HepG2 (cell line): ENCODE data around the gene DUSP21. TPM values are rescaled to one million over a fixed set of nuclear protein-coding genes. Genes with fewer than 3 reads are reported as not detected.

Experiments used
- ATAC-seq: fragments of 200-7000 bp; cut with Tn5 transposase; 3 replicates; pipeline ENCODE4 v1.9.1; 2020; ENCODE audit warnings: mild to moderate bottlenecking, moderate library complexity
- BruUV-seq: library from RNA; stranded (reverse); fragments of 400-500 nt; replicated peaks from 2 replicates; lab custom pipeline; 2021; lab: Mats Ljungman, UMichigan
- CTCF ChIA-PET: fragments of 300-600 bp; formaldehyde crosslinking; extraction: SDS; loops from one replicate; lab custom pipeline; 2021; ENCODE audit warnings: low total read pairs, inconsistent platforms, low intra/inter-chr PET ratio; lab: Yijun Ruan, JAX
- POLR2A ChIA-PET: fragments of 350-600 bp; sonication (Branson Sonifier 250); formaldehyde crosslinking; loops from one replicate; lab custom pipeline; 2020; ENCODE audit warnings: antibody characterized with exemption, inconsistent platforms; lab: Yijun Ruan, JAX
- DNase-seq: peaks from one replicate; pipeline ENCODE4 v3.0.0-alpha.2; 2015; ENCODE audit warnings: low spot score
- FAIRE-seq: peaks from 3 replicates; lab custom pipeline; 2011; peaks lifted over from hg19 to GRCh38; lab: Jason Lieb, UNC
- H2AFZ ChIP-seq: one replicate; pipeline ENCODE4 v1.6.1; 2011; ENCODE audit warnings: low read length, inconsistent platforms
- H3K27ac ChIP-seq: fragments of 300-600 bp; 3 replicates; pipeline ENCODE4 v1.8.0; 2011; ENCODE audit warnings: mixed run types, mild to moderate bottlenecking, mixed read lengths, low read length, inconsistent platforms; ENCODE audit not compliant: insufficient read depth; ENCODE audit errors: extremely low read length
- H3K27me3 ChIP-seq, 2 experiments: fragments of 200-600 bp in 1 of 2; 2 replicates in 1 of 2; 3 replicates in 1 of 2; pipeline versions ENCODE4 v1.6.0 to v1.8.0; 2011; ENCODE audit warnings: low read length in 2 of 2, mild to moderate bottlenecking in 2 of 2, moderate library complexity in 2 of 2, inconsistent platforms in 1 of 2; ENCODE audit not compliant: insufficient read depth in 2 of 2, control insufficient read depth in 1 of 2
- H3K36me3 ChIP-seq, 2 experiments: fragments of 200-600 bp in 1 of 2; replicated peaks in 1 of 2; 2 replicates in 1 of 2; 3 replicates in 1 of 2; pipeline versions ENCODE4 v1.5.1 to v1.8.0; 2011; ENCODE audit warnings: low read length in 2 of 2, inconsistent platforms in 1 of 2; ENCODE audit not compliant: insufficient read depth in 2 of 2, control insufficient read depth in 1 of 2
- H3K4me1 ChIP-seq: 2 replicates; pipeline ENCODE4 v1.5.1; 2012; ENCODE audit warnings: low read length, inconsistent platforms; ENCODE audit not compliant: insufficient read depth
- H3K4me2 ChIP-seq: 2 replicates; pipeline ENCODE4 v1.6.0; 2011; ENCODE audit warnings: low read depth, low read length, inconsistent platforms
- H3K4me3 ChIP-seq, 3 experiments: fragments of 200-600 bp in 1 of 3; sonication (generic), shearing (Covaris generic) in 1 of 3; replicated peaks in 1 of 3; 2 replicates each; pipeline ENCODE4 v1.5.1; 2011 to 2016; ENCODE audit warnings: low read length in 3 of 3, inconsistent platforms in 2 of 3, low read depth in 2 of 3, mild to moderate bottlenecking in 2 of 3, control low read depth in 1 of 3, mixed read lengths in 1 of 3; ENCODE audit not compliant: insufficient read depth in 1 of 3
- H3K79me2 ChIP-seq: one replicate; pipeline ENCODE4 v1.6.1; 2011; ENCODE audit warnings: low read length, inconsistent platforms; ENCODE audit not compliant: insufficient read depth
- H3K9ac ChIP-seq: 2 replicates; pipeline ENCODE4 v1.6.0; 2011; ENCODE audit warnings: mild to moderate bottlenecking, low read depth, low read length, inconsistent platforms; ENCODE audit not compliant: insufficient read depth
- H3K9me3 ChIP-seq: 2 replicates; pipeline ENCODE4 v1.5.1; 2012; ENCODE audit warnings: mild to moderate bottlenecking, low read length
- H4K20me1 ChIP-seq: 2 replicates; pipeline ENCODE4 v1.6.0; 2011; ENCODE audit warnings: inconsistent platforms, mild to moderate bottlenecking, low read length, moderate library complexity; ENCODE audit not compliant: insufficient read depth
- FOXO1 ChIP-seq: sonication (generic); formaldehyde crosslinking; IDR thresholded peaks from 2 replicates; pipeline ENCODE4 v1.4.0; 2020; ENCODE audit warnings: missing genetic modification reagents
- FOXP1 ChIP-seq, 2 experiments: fragments of 450-650 bp in 1 of 2; IDR thresholded peaks; 2 replicates each; pipeline ENCODE4 v1.6.1; 2017 to 2018; ENCODE audit warnings: antibody characterized with exemption in 1 of 2
- JUND ChIP-seq: sonication (generic); formaldehyde crosslinking; IDR thresholded peaks from 2 replicates; pipeline ENCODE4 v1.8.0; 2022; ENCODE audit warnings: mild to moderate bottlenecking, missing genetic modification reagents
- MATR3 ChIP-seq: sonication (generic); formaldehyde crosslinking; IDR thresholded peaks from 2 replicates; pipeline ENCODE4 v1.4.0; 2020; ENCODE audit warnings: missing genetic modification reagents
- TCF12 ChIP-seq, 2 experiments: fragments of 450-650 bp in 1 of 2; sonication (generic) in 1 of 2; formaldehyde crosslinking in 1 of 2; IDR thresholded peaks; 2 replicates each; pipeline versions ENCODE4 v1.6.1 to v1.8.0; 2017 to 2022; ENCODE audit warnings: antibody characterized with exemption in 1 of 2, mild to moderate bottlenecking in 1 of 2, missing genetic modification reagents in 1 of 2, moderate library complexity in 1 of 2
- ZBTB43 ChIP-seq: sonication (generic); formaldehyde crosslinking; conservative IDR thresholded peaks from 2 replicates; pipeline ENCODE4 v1.4.0; 2020; ENCODE audit warnings: missing genetic modification reagents
- ZNF280D ChIP-seq: sonication (generic); formaldehyde crosslinking; IDR thresholded peaks from 2 replicates; pipeline ENCODE4 v1.5.1; 2020; ENCODE audit warnings: mild to moderate bottlenecking, missing genetic modification reagents
- ZNF34 ChIP-seq: sonication (generic); formaldehyde crosslinking; IDR thresholded peaks from 2 replicates; pipeline ENCODE4 v1.4.0; 2020; ENCODE audit warnings: mild to moderate bottlenecking, missing genetic modification reagents, borderline replicate concordance
- ZNF343 ChIP-seq: sonication (generic); formaldehyde crosslinking; IDR thresholded peaks from 2 replicates; pipeline ENCODE4 v1.4.0; 2020; ENCODE audit warnings: mild to moderate bottlenecking, missing genetic modification reagents
- ZNF503 ChIP-seq: sonication (generic); formaldehyde crosslinking; IDR thresholded peaks from 2 replicates; pipeline ENCODE4 v1.4.0; 2020; ENCODE audit warnings: missing genetic modification reagents
- ZNF724P ChIP-seq: sonication (generic); formaldehyde crosslinking; IDR thresholded peaks from 2 replicates; pipeline ENCODE4 v1.8.0; 2022; ENCODE audit warnings: missing genetic modification reagents, borderline replicate concordance
- ZNF788 ChIP-seq: sonication (generic); formaldehyde crosslinking; IDR thresholded peaks from 2 replicates; pipeline ENCODE4 v1.5.0; 2020; ENCODE audit warnings: mild to moderate bottlenecking, missing genetic modification reagents, borderline replicate concordance
- WGBS: methylation state at CpG from one replicate; pipeline ENCODE4 v1.1.6; 2017; ENCODE audit warnings: low lambda C conversion rate; 5-methylcytosine and 5-hydroxymethylcytosine counted together
- in situ Hi-C: cut with HindIII; loops from 2 replicates; pipeline ENCODE4 v1.10.0; 2017; ENCODE audit warnings: low pct_unique_long_range_greater_than_20kb; ENCODE audit not compliant: extremely low pct_ligation_motif_present
- intact Hi-C: fragments of 100-400 bp; cut with micrococcal nuclease; formaldehyde crosslinking; loops from one replicate; pipeline ENCODE4 v1.10.0; 2022; ENCODE audit not compliant: unreplicated experiment
- polyA plus RNA-seq, 8 experiments: library from polyadenylated mRNA; depleted of rRNA in 3 of 8; stranded (reverse) in 7 of 8; unstranded in 1 of 8; fragments of >200 nt; fragmentation: Illumina TruSeq in 4 of 8; extraction: Trizol in 4 of 8; gene quantifications; 2 replicates each; pipeline versions ENCODE4 v1.2.1 to v1.2.3, GENCODE V29; 2011 to 2016; ENCODE audit warnings: low read depth in 4 of 8, missing spikeins in 1 of 8, mixed read lengths in 1 of 8; ENCODE audit not compliant: insufficient read depth in 1 of 8
- total RNA-seq, 5 experiments: library from RNA; depleted of rRNA; stranded (reverse); fragments of >200 nt; fragmentation: Illumina TruSeq; extraction: Trizol; gene quantifications; 2 replicates each; pipeline ENCODE4 v1.2.3, GENCODE V29; 2016; ENCODE audit warnings: low read depth in 1 of 5

Gene DUSP21
- total and polyA plus RNA-seq, 2 of the 13 experiments (the other 11 are each of a cell fraction or from before 2014, with no cell fraction given) = not detected

- 89% methylated on average over 3 of the region's 7 CpGs for WGBS
- no TSS peak for BruUV-seq
- no peak for DNase-seq
- in situ Hi-C loops (no loop called here), intact Hi-C loops (no loop called here)
- Histone ChIP-seq H3K27me3 (no peaks in the 10 kb centered on the region), H3K9me3 (no peaks in the 10 kb centered on the region), H3K4me3 (no peak overlapping the region), H4K20me1 (no peaks in the 10 kb centered on the region), H3K4me2 (no peak overlapping the region), H3K36me3 (no peaks in the 10 kb centered on the region), H3K79me2 (no peaks in the 10 kb centered on the region), H3K9ac (no peak overlapping the region), H2AFZ (no peak overlapping the region), H3K27ac (no peak overlapping the region), H3K4me1 (no peaks in the 10 kb centered on the region)
- POLR2A ChIA-PET = no interaction called here
- CTCF ChIA-PET = no interaction called here
- ATAC-seq = no peak
- FAIRE-seq = no peak
- TF ChIP-seq FOXO1 (CRISPR knock-in tag) (no peak), ZNF724P (CRISPR knock-in tag) (no peak), ZNF788 (CRISPR knock-in tag) (no peak), FOXP1 (IDR thresholded peaks at IDR 0.05) (no peak), FOXP1 (CRISPR knock-in tag; IDR thresholded peaks at IDR 0.05) (no peak), ZNF34 (CRISPR knock-in tag) (no peak), ZNF343 (CRISPR knock-in tag) (no peak), ZNF503 (CRISPR knock-in tag) (no peak), ZNF280D (CRISPR knock-in tag) (no peak), ZBTB43 (CRISPR knock-in tag) (no peak), TCF12 (IDR thresholded peaks at IDR 0.05) (no peak), TCF12 (CRISPR knock-in tag; IDR thresholded peaks at IDR 0.05) (no peak), MATR3 (CRISPR knock-in tag) (no peak), JUND (CRISPR knock-in tag) (no peak)
Measured at GRCh38 chrX:44817029-44817428, 26.8 kb upstream of the DUSP21 start.
